ENCODE data around the gene CCDC63.

CCDC63 gene

GRCh38 chr12:110846615-110847566, at the start of gene CCDC63:
CCDC63 (plus strand) TSS chr12:110846987; CDS start chr12:110852955, 5,968 bp downstream.
- DNase-seq (ENCODE audit: low spot score): peak; percentile 73

- no peak for DNase-seq (ENCODE audit: low spot score)
These were observed 48.3 kb upstream of the CCDC63 start for GRCh38 chr12:110798461-110798860.

GRCh38 chr12:110802489-110802888, 44.3 kb upstream of the CCDC63 start:
- no peak for DNase-seq (ENCODE audit: low spot score)

- DNase-seq (ENCODE audit: low spot score): no peak
These were observed 42.4 kb upstream of the CCDC63 start for GRCh38 chr12:110804406-110804805.

- DNase-seq (ENCODE audit: low spot score): no peak
These were observed 39.1 kb upstream of the CCDC63 start for GRCh38 chr12:110807640-110808039.

GRCh38 chr12:110809149-110809548, 37.6 kb upstream of the CCDC63 start:
- DNase-seq (ENCODE audit: low spot score): no peak

GRCh38 chr12:110811972-110812371, 34.8 kb upstream of the CCDC63 start:
- no peak for DNase-seq (ENCODE audit: low spot score)

- no peak for DNase-seq (ENCODE audit: low spot score)
These were observed 33.5 kb upstream of the CCDC63 start for GRCh38 chr12:110813285-110813684.

GRCh38 chr12:110813756-110814155, 33.0 kb upstream of the CCDC63 start:
- DNase-seq (ENCODE audit: low spot score): no peak

GRCh38 chr12:110816248-110816647, 30.5 kb upstream of the CCDC63 start:
- DNase-seq (ENCODE audit: low spot score): no peak

- no peak for DNase-seq (ENCODE audit: low spot score)
These were observed 30.0 kb upstream of the CCDC63 start for GRCh38 chr12:110816779-110817178.

GRCh38 chr12:110818511-110818910, 28.3 kb upstream of the CCDC63 start:
- DNase-seq (ENCODE audit: low spot score): no peak

- DNase-seq (ENCODE audit: low spot score): no peak
These were observed 27.6 kb upstream of the CCDC63 start for GRCh38 chr12:110819150-110819549.

GRCh38 chr12:110819646-110820045, 27.1 kb upstream of the CCDC63 start:
- DNase-seq (ENCODE audit: low spot score): no peak

- no peak for DNase-seq (ENCODE audit: low spot score)
These were observed 24.9 kb upstream of the CCDC63 start for GRCh38 chr12:110821917-110822316.

GRCh38 chr12:110822821-110823415, 23.9 kb upstream of the CCDC63 start:
- no peak for DNase-seq (ENCODE audit: low spot score)

- DNase-seq (ENCODE audit: low spot score): no peak
These were observed 22.4 kb upstream of the CCDC63 start for GRCh38 chr12:110824342-110824741.

GRCh38 chr12:110825530-110825929, 21.3 kb upstream of the CCDC63 start:
- no peak for DNase-seq (ENCODE audit: low spot score)

GRCh38 chr12:110826592-110827200, 20.1 kb upstream of the CCDC63 start:
- peak; percentile 88 for DNase-seq (ENCODE audit: low spot score)

GRCh38 chr12:110829308-110829707, 17.5 kb upstream of the CCDC63 start:
- DNase-seq (ENCODE audit: low spot score): no peak

GRCh38 chr12:110836291-110836690, 10.5 kb upstream of the CCDC63 start:
- no peak for DNase-seq (ENCODE audit: low spot score)

- no peak for DNase-seq (ENCODE audit: low spot score)
These were observed 5.8 kb upstream of the CCDC63 start for GRCh38 chr12:110841007-110841406.

- DNase-seq (ENCODE audit: low spot score): no peak
These were observed 2.7 kb upstream of the CCDC63 start for GRCh38 chr12:110844131-110844530.
